GM18507 (cell line): ENCODE results near the gene CYBA.

Experiments used
- DNase-seq: peaks from one replicate; pipeline ENCODE4 v3.0.0; 2011; ENCODE audit warnings: low read depth; ENCODE audit not compliant: insufficient read length; ENCODE audit errors: extremely low spot score
- FAIRE-seq: peaks from 2 replicates; lab custom pipeline; 2011; peaks lifted over from hg19 to GRCh38; lab: Jason Lieb, UNC

Gene CYBA

GRCh38 chr16:88665570-88665969, 14.7 kb upstream of the CYBA start:
- DNase-seq (no peak), FAIRE-seq (no peak)

- no peak for FAIRE-seq
- DNase-seq, result no peak
Measured at GRCh38 chr16:88665148-88665547, 14.3 kb upstream of the CYBA start.

GRCh38 chr16:88662843-88663606, 12.2 kb upstream of the CYBA start, which contains the start of gene MVD:
Gene MVD, minus strand, starts transcription at chr16:88663091. Its CDS starts 11 bp downstream, at chr16:88663080.
- peak; percentile 99 for FAIRE-seq
- peak; percentile 99 for DNase-seq

- no peak for FAIRE-seq
- no peak for DNase-seq
Measured at GRCh38 chr16:88662222-88662842, 11.5 kb upstream of the CYBA start.

GRCh38 chr16:88661468-88661867, 10.6 kb upstream of the CYBA start:
- no peak for FAIRE-seq
- no peak for DNase-seq

- DNase-seq (no peak), FAIRE-seq (no peak)
Measured at GRCh38 chr16:88659160-88659559, 8.3 kb upstream of the CYBA start.

GRCh38 chr16:88658714-88659113, 7.9 kb upstream of the CYBA start:
- no peak for DNase-seq
- FAIRE-seq, result no peak

GRCh38 chr16:88657371-88657770, 6.5 kb upstream of the CYBA start:
- no peak for FAIRE-seq
- DNase-seq, result no peak

- DNase-seq (no peak), FAIRE-seq (no peak)
Measured at GRCh38 chr16:88656291-88656980, 5.6 kb upstream of the CYBA start.

GRCh38 chr16:88655733-88656281, 5.0 kb upstream of the CYBA start:
- no peak for FAIRE-seq
- no peak for DNase-seq

GRCh38 chr16:88655053-88655732, 4.3 kb upstream of the CYBA start:
- no peak for FAIRE-seq
- no peak for DNase-seq

GRCh38 chr16:88654363-88655052, 3.7 kb upstream of the CYBA start:
- no peak for FAIRE-seq
- DNase-seq, result no peak

- no peak for FAIRE-seq
- no peak for DNase-seq
Measured at GRCh38 chr16:88653596-88654362, 2.9 kb upstream of the CYBA start.

GRCh38 chr16:88653101-88653500, 2.2 kb upstream of the CYBA start:
- no peak for FAIRE-seq
- DNase-seq, result no peak

- DNase-seq, result no peak
Measured at GRCh38 chr16:88652762-88653063, 1.9 kb upstream of the CYBA start.

GRCh38 chr16:88651989-88652761, 1.3 kb upstream of the CYBA start:
- no peak for DNase-seq
- no peak for FAIRE-seq

More at GRCh38 chr16:88652762-88653063, 1.9 kb upstream of the CYBA start:
- FAIRE-seq, result no peak

- FAIRE-seq (peak; percentile 99), DNase-seq (peak; percentile 83)
Measured at GRCh38 chr16:88651276-88651988, 579 bp upstream of the CYBA start.
